ENCODE measurements around the gene SCAF4.

SCAF4 gene

DNA sequence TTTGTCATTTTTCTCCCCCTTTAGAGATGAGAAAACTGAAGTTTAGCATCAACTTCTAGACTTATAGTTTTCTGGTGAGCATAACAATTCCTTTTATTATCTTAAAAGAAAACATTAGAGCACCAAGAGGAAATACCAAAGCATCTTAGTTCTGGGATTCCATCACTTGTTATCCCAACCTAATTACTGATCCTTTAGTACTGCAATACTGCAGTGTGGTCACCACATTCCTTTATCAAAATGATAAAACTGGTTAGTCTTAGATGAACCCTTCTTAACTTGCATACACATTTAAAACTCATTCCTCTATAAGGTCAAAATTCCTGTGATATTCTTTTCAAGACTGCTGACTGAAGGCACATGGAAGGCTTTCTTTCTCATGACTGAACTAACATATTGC lies 49.3 kb downstream of the SCAF4 start:
- peaks cover 63% of the 10 kb centered on the region for H3K36me3 Mint-ChIP-seq (ENCODE audit: low read depth)
- no peak overlapping the region for H3K4me3 Mint-ChIP-seq
- no peaks in the 10 kb centered on the region for H3K9me3 Mint-ChIP-seq
- H3K27ac Mint-ChIP-seq, result no peak overlapping the region
- TF ChIP-seq, protein P1, sequence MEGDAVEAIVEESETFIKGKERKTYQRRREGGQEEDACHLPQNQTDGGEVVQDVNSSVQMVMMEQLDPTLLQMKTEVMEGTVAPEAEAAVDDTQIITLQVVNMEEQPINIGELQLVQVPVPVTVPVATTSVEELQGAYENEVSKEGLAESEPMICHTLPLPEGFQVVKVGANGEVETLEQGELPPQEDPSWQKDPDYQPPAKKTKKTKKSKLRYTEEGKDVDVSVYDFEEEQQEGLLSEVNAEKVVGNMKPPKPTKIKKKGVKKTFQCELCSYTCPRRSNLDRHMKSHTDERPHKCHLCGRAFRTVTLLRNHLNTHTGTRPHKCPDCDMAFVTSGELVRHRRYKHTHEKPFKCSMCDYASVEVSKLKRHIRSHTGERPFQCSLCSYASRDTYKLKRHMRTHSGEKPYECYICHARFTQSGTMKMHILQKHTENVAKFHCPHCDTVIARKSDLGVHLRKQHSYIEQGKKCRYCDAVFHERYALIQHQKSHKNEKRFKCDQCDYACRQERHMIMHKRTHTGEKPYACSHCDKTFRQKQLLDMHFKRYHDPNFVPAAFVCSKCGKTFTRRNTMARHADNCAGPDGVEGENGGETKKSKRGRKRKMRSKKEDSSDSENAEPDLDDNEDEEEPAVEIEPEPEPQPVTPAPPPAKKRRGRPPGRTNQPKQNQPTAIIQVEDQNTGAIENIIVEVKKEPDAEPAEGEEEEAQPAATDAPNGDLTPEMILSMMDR (IDR thresholded peaks at IDR 0.05; ENCODE audit: unreplicated experiment in 3 of 3), result no peak
- no peaks in the 10 kb centered on the region for H3K27me3 Mint-ChIP-seq (ENCODE audit: low read depth)
- H3K4me1 Mint-ChIP-seq, result no peaks in the 10 kb centered on the region

DNA sequence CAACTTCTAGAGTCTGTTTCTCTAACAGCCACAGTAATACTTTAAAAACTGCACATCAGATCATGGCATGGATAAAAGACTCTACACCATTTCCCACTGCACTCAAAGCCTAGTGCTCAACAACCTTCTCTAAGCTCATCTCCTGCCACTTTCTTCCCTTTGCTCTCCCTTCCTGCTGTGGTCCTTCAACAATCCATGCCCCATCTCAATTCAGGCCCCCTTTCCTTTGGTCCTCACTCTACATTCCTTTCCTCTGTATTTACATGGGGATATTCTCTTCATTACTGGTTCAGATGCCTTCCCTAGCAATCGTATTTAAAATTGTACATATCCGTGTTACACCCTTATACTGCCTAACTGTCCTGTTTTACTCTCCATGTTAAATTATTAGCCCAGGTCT lies 53.4 kb downstream of the SCAF4 start:
- Mint-ChIP-seq H3K9me3 (no peaks in the 10 kb centered on the region), H3K27me3 (ENCODE audit: low read depth) (no peaks in the 10 kb centered on the region), H3K4me1 (no peaks in the 10 kb centered on the region), H3K36me3 (ENCODE audit: low read depth) (peaks cover 25% of the 10 kb centered on the region), H3K27ac (no peak overlapping the region), H3K4me3 (no peak overlapping the region)
- TF ChIP-seq, protein P1 (IDR thresholded peaks at IDR 0.05; ENCODE audit: unreplicated experiment in 3 of 3), result no peak

DNA sequence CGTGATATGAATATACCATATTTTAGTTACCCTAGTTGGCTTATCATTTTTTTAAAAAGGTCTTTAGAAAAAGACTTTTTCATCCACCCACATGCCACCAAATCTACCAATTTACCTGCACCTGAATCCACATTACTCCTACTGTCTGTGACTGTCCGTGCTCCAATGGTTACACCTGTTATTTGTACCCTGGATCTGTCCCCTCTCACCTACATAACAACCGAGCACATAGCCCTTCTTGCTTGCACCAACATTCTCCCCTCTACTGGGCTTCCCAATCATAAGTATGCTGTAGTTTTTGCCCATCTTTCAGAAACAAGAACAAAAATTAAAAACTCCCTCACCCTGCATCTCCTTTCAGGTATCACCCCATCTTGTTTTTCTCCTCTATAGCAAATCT lies 54.9 kb downstream of the SCAF4 start:
- Mint-ChIP-seq H3K27ac (no peak overlapping the region), H3K27me3 (ENCODE audit: low read depth) (no peaks in the 10 kb centered on the region), H3K4me1 (no peaks in the 10 kb centered on the region), H3K36me3 (ENCODE audit: low read depth) (peaks cover 18% of the 10 kb centered on the region), H3K9me3 (no peaks in the 10 kb centered on the region), H3K4me3 (no peak overlapping the region)
- TF ChIP-seq, protein P1 (IDR thresholded peaks at IDR 0.05; ENCODE audit: unreplicated experiment in 3 of 3), result no peak

DNA sequence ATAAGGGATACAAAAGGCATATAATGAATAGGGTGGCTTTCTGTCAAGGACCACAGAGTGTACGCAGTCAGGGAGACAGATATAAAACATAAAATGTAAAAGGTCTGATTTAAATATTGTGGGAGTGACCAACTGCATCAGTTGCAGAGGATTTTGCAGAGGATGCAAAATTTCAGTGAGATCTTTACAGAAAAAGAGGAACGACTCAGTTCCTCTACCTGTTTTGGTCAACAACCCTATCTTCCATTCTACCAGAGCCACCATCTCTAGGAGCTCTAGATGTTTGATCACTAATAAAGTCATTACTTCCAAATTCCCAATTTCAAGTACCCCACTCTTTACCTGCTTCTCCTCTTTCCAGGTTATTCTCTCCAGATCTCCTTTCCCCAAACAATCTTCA lies 56.0 kb downstream of the SCAF4 start:
- H3K4me1 Mint-ChIP-seq, result peaks cover 6% of the 10 kb centered on the region
- no peak overlapping the region for H3K27ac Mint-ChIP-seq
- H3K27me3 Mint-ChIP-seq (ENCODE audit: low read depth), result no peaks in the 10 kb centered on the region

DNA sequence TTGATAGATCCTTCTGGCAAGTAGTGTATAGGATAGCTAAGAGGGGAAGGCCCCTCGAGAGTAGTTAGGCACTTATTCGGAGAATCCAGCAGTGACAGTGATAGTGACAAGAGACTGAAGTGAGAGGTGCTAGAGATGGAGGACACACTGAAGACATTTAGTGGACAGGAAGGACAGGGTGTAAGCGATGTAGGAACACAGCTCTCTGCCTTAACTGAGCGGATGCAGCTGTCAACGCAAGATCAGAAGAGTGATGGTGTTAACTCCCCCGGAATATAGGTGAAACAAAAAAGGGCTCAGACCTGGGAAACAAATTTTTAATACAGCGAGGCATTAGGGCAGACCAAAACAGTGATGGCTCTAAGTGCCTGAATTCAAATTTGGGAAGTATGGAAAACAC lies 56.6 kb downstream of the SCAF4 start:
- Mint-ChIP-seq H3K4me1 (peaks cover 10% of the 10 kb centered on the region), H3K27ac (no peak overlapping the region), H3K36me3 (ENCODE audit: low read depth) (peaks cover 26% of the 10 kb centered on the region), H3K9me3 (no peaks in the 10 kb centered on the region), H3K4me3 (no peak overlapping the region), H3K27me3 (ENCODE audit: low read depth) (no peaks in the 10 kb centered on the region)
- TF ChIP-seq, protein P1 (IDR thresholded peaks at IDR 0.05; ENCODE audit: unreplicated experiment in 3 of 3), result no peak

More for the DNA sequence above, 56.0 kb downstream of the SCAF4 start:
- Mint-ChIP-seq H3K36me3 (ENCODE audit: low read depth) (peaks cover 22% of the 10 kb centered on the region), H3K4me3 (no peak overlapping the region), H3K9me3 (no peaks in the 10 kb centered on the region)
- TF ChIP-seq, protein P1 (IDR thresholded peaks at IDR 0.05; ENCODE audit: unreplicated experiment in 3 of 3), result no peak

DNA sequence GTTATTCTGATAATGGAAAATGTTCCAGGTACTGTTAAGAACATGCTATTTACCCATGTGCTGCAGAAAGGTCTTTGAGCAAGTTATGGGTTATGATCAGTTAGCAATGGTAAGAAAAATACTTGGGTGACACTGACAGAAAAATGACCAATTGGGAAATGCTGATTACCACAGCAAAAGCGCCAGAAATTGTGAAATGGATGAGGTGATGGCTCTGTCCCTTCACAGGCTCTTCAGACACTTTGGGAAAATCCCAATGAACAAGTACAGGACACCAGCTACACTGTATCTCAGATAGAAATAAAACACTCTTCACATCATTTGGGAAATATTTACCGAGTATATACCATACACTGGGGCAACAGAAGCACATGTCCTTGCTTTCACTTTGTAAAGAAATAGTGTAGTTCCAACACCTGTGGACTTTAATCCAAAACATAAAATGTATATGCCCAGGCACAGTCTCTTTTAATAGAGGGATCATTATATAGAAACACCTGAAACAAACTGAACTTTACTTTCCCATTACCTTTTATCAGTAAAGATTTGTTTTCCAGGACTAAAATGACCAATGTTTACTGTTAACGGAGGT lies 58.5 kb downstream of the SCAF4 start:
- no peak overlapping the region for H3K27ac Mint-ChIP-seq
- no peaks in the 10 kb centered on the region for H3K9me3 Mint-ChIP-seq
- no peaks in the 10 kb centered on the region for H3K27me3 Mint-ChIP-seq (ENCODE audit: low read depth)
- peaks cover 14% of the 10 kb centered on the region for H3K4me1 Mint-ChIP-seq
- peaks cover 28% of the 10 kb centered on the region for H3K36me3 Mint-ChIP-seq (ENCODE audit: low read depth)
- no peak overlapping the region for H3K4me3 Mint-ChIP-seq
- TF ChIP-seq, protein P1 (IDR thresholded peaks at IDR 0.05; ENCODE audit: unreplicated experiment in 3 of 3), result no peak

Measured in nephron (organoid).